ENCODE results near the gene SLC22A7. TPM values are rescaled to one million over a fixed set of nuclear protein-coding genes. Genes with fewer than 3 reads are reported as not detected.

The SLC22A7 gene
- total and polyA plus RNA-seq, 4 donors, result 143 to 495 (median 228) TPM

DNA sequence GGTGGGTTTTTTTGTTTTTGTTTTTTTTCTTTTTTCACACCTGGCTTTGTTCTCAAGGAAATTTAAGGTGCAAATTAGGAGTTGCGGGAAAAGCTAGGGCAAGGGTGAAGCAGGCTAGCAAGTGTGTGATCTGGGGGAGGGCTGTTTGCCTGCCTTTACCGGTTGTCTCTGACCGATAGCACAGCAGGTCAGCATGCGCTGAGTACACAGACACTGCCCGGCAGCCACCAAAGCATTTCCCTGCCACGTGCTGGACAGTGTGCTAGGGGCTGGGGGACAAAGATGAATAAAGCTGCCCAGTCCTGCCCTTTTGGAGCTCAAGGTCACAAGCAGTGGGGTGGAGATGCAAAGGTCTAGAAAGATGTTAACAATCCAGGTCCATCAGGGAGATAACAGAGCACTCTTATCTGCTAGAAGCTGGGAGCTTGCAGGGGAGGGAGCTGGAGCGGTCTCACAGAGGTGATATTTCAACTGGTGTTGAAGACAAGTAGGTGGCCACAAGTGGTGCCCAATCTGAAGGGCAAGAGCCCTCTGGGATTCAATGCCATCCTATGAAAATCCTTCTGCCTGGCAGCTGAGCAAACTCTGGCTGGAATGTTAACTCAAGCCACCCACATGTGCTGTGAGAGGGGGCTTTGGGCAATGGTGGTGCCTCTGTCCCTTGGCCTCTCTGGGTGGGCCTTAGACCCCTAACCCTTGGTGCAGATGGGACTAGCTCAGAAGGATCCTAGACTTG lies 30.3 kb upstream of the SLC22A7 start:
- Histone ChIP-seq H3K9me3 (ENCODE audit: control insufficient read depth in 4 of 4, low read length in 3 of 4) (no peaks in the 10 kb centered on the region), H3K4me1 (ENCODE audit: control insufficient read depth in 4 of 4, insufficient read depth in 4 of 4, low read length in 3 of 4) (peaks cover 17 to 79% (median 61%) of the 10 kb centered on the region in 4 donors), H3K27ac (ENCODE audit: low read depth in 1 of 2, low read length in 2 of 2) (peak overlapping the region; percentile 81 to 92), H3K9ac (ENCODE audit: low read depth in 1 of 2, low read length in 2 of 2) (peak overlapping the region; percentile 18 to 28), H3K27me3 (ENCODE audit: control insufficient read depth in 4 of 4, insufficient read depth in 4 of 4, low read length in 3 of 4) (no peaks in the 10 kb centered on the region), H3K36me3 (ENCODE audit: control insufficient read depth in 4 of 4, insufficient read depth in 3 of 4, low read depth in 1 of 4, low read length in 3 of 4) (no peaks in the 10 kb centered on the region), H3K4me3 (ENCODE audit: low read depth in 1 of 3, low read length in 3 of 3) (peak overlapping the region in 1 of 3 donors; percentile 20)
- 32% methylated on average over 7 of the region's 7 CpGs for WGBS
- peak; percentile 68 for DNase-seq (ENCODE audit: low spot score)
- peak; percentile 99 for TF ChIP-seq SP1 (IDR thresholded peaks at IDR 0.05)
- peak; percentile 85 for TF ChIP-seq NR2F2 (IDR thresholded peaks at IDR 0.05)
- TF ChIP-seq GABPA (IDR thresholded peaks at IDR 0.05 in 1 of 2, conservative IDR thresholded peaks at IDR 0.05 in 1 of 2), result peak in 1 of 2 donors; percentile 49
- TF ChIP-seq, protein P1, sequence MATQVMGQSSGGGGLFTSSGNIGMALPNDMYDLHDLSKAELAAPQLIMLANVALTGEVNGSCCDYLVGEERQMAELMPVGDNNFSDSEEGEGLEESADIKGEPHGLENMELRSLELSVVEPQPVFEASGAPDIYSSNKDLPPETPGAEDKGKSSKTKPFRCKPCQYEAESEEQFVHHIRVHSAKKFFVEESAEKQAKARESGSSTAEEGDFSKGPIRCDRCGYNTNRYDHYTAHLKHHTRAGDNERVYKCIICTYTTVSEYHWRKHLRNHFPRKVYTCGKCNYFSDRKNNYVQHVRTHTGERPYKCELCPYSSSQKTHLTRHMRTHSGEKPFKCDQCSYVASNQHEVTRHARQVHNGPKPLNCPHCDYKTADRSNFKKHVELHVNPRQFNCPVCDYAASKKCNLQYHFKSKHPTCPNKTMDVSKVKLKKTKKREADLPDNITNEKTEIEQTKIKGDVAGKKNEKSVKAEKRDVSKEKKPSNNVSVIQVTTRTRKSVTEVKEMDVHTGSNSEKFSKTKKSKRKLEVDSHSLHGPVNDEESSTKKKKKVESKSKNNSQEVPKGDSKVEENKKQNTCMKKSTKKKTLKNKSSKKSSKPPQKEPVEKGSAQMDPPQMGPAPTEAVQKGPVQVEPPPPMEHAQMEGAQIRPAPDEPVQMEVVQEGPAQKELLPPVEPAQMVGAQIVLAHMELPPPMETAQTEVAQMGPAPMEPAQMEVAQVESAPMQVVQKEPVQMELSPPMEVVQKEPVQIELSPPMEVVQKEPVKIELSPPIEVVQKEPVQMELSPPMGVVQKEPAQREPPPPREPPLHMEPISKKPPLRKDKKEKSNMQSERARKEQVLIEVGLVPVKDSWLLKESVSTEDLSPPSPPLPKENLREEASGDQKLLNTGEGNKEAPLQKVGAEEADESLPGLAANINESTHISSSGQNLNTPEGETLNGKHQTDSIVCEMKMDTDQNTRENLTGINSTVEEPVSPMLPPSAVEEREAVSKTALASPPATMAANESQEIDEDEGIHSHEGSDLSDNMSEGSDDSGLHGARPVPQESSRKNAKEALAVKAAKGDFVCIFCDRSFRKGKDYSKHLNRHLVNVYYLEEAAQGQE (IDR thresholded peaks at IDR 0.05), result peak; percentile 43
- peak; percentile 77 for TF ChIP-seq YY1 (IDR thresholded peaks at IDR 0.05)
- TF ChIP-seq JUND (IDR thresholded peaks at IDR 0.05), result peak; percentile 79 to 86
- TF ChIP-seq, protein P2, sequence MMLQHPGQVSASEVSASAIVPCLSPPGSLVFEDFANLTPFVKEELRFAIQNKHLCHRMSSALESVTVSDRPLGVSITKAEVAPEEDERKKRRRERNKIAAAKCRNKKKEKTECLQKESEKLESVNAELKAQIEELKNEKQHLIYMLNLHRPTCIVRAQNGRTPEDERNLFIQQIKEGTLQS (IDR thresholded peaks at IDR 0.05), result peak; percentile 50
- TF ChIP-seq FOXA2 (IDR thresholded peaks at IDR 0.05), result peak; percentile 94
- TF ChIP-seq, protein P3, sequence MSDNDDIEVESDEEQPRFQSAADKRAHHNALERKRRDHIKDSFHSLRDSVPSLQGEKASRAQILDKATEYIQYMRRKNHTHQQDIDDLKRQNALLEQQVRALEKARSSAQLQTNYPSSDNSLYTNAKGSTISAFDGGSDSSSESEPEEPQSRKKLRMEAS (IDR thresholded peaks at IDR 0.05), result peak; percentile 93
- TF ChIP-seq RAD21 (IDR thresholded peaks at IDR 0.05), result peak; percentile 55 to 69
- TF ChIP-seq TAF1 (conservative IDR thresholded peaks at IDR 0.05), result peak; percentile 66
- peak in 1 of 2 donors; percentile 89 for TF ChIP-seq EGR1 (IDR thresholded peaks at IDR 0.05; ENCODE audit: low read depth in 2 of 2)
- TF ChIP-seq FOXA1 (IDR thresholded peaks at IDR 0.05), result peak; percentile 90
- TF ChIP-seq, protein P4, sequence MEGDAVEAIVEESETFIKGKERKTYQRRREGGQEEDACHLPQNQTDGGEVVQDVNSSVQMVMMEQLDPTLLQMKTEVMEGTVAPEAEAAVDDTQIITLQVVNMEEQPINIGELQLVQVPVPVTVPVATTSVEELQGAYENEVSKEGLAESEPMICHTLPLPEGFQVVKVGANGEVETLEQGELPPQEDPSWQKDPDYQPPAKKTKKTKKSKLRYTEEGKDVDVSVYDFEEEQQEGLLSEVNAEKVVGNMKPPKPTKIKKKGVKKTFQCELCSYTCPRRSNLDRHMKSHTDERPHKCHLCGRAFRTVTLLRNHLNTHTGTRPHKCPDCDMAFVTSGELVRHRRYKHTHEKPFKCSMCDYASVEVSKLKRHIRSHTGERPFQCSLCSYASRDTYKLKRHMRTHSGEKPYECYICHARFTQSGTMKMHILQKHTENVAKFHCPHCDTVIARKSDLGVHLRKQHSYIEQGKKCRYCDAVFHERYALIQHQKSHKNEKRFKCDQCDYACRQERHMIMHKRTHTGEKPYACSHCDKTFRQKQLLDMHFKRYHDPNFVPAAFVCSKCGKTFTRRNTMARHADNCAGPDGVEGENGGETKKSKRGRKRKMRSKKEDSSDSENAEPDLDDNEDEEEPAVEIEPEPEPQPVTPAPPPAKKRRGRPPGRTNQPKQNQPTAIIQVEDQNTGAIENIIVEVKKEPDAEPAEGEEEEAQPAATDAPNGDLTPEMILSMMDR (IDR thresholded peaks at IDR 0.05; ENCODE audit: low read depth, low read length, missing input control), result no peak
- TF ChIP-seq, protein P5, sequence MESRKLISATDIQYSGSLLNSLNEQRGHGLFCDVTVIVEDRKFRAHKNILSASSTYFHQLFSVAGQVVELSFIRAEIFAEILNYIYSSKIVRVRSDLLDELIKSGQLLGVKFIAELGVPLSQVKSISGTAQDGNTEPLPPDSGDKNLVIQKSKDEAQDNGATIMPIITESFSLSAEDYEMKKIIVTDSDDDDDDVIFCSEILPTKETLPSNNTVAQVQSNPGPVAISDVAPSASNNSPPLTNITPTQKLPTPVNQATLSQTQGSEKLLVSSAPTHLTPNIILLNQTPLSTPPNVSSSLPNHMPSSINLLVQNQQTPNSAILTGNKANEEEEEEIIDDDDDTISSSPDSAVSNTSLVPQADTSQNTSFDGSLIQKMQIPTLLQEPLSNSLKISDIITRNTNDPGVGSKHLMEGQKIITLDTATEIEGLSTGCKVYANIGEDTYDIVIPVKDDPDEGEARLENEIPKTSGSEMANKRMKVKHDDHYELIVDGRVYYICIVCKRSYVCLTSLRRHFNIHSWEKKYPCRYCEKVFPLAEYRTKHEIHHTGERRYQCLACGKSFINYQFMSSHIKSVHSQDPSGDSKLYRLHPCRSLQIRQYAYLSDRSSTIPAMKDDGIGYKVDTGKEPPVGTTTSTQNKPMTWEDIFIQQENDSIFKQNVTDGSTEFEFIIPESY (IDR thresholded peaks at IDR 0.05), result peak; percentile 90
- TF ChIP-seq HNF4G (IDR thresholded peaks at IDR 0.05), result peak; percentile 94
- TF ChIP-seq RXRA (IDR thresholded peaks at IDR 0.05), result peak; percentile 99 to 100
- TF ChIP-seq HNF4A (conservative IDR thresholded peaks at IDR 0.05), result peak; percentile 98 to 99

All from liver (tissue), 9 donors.